ENCODE data around the gene NUTF2. TPM values are rescaled to one million over a fixed set of nuclear protein-coding genes. Genes with fewer than 3 reads are reported as not detected.

NUTF2 gene
- total RNA-seq, 1 experiment from 2014 or later, result 217 TPM

DNA sequence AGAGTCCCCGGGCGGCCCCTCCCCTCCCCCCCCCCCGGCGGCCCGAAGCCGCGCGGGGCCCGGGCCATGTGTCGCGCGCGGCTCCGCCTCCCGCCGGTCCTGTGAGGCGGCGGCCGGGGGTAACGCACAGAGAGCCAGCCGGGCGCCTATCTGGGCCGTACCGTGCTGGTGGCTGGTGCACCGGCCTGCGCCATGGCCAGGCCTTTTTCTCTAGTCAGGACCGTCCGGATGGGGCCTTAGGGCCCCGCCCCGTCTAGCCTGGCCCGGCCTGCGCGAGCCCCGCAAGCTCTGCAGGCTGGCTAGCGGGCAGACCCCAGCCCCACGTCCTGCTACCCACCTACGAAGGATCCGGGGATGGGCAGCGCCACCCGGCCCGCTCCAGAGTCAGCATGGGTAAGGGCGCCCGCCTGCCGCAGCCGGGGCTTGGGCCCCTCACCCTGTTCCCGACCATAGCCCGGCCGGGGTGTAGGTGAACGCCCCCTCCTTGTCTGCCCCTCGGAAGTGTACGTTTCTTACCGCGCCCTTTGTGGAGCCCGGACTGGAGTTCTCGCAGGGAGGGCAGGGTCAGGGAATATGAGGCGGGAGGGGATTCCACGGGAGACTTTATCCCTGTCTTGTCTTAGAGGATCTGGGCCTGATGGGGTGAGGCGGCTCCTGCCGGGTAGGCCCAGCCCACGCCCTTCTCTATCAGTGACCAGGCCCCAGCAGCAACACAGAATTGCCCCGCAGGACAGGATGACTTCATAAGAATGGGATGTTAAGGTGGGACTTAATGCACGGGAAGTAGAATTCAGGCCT lies 530 bp downstream of the NUTF2 start, which contains the start of gene CENPT:
Gene CENPT (minus strand): TSS at position 630 of the 798 bp plus-strand sequence. CDS start 13,834 bp downstream, outside the sequence.
- intact Hi-C loops (cut with micrococcal nuclease; ENCODE audit: unreplicated experiment), result no loop called here
- no peak for TF ChIP-seq EZH2 (IDR thresholded peaks at IDR 0.05; ENCODE audit: borderline replicate concordance, low read depth, low read length, poor library complexity, severe bottlenecking)
- TF ChIP-seq, protein P1, sequence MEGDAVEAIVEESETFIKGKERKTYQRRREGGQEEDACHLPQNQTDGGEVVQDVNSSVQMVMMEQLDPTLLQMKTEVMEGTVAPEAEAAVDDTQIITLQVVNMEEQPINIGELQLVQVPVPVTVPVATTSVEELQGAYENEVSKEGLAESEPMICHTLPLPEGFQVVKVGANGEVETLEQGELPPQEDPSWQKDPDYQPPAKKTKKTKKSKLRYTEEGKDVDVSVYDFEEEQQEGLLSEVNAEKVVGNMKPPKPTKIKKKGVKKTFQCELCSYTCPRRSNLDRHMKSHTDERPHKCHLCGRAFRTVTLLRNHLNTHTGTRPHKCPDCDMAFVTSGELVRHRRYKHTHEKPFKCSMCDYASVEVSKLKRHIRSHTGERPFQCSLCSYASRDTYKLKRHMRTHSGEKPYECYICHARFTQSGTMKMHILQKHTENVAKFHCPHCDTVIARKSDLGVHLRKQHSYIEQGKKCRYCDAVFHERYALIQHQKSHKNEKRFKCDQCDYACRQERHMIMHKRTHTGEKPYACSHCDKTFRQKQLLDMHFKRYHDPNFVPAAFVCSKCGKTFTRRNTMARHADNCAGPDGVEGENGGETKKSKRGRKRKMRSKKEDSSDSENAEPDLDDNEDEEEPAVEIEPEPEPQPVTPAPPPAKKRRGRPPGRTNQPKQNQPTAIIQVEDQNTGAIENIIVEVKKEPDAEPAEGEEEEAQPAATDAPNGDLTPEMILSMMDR (conservative IDR thresholded peaks at IDR 0.05; ENCODE audit: low read depth, low read length), result no peak
- no peaks in the 10 kb centered on the region for H3K36me3 ChIP-seq (ENCODE audit: insufficient read depth, low read length, poor library complexity, severe bottlenecking)
- peak within 1 kb of the TSS; percentile 96 for H3K27ac ChIP-seq (ENCODE audit: low read depth, low read length, poor library complexity, severe bottlenecking)
- H3K9me3 ChIP-seq (ENCODE audit: low read depth, low read length, poor library complexity, severe bottlenecking), result no peaks in the 10 kb centered on the region
- ChIA-PET POLR2A (ENCODE audit: low non-redundant PET) (no interaction called here), CTCF (no interaction called here)
- H3K4me1 ChIP-seq (ENCODE audit: insufficient read depth, low read length, poor library complexity, severe bottlenecking), result peaks cover 28% of the 10 kb centered on the region
- H3K4me3 ChIP-seq (ENCODE audit: low read depth, low read length, poor library complexity, severe bottlenecking), result peak within 1 kb of the TSS; percentile 92
- no TSS peak for BruUV-seq (replicated peaks)
- no peak for DNase-seq (ENCODE audit: low spot score)
- no peaks in the 10 kb centered on the region for H3K27me3 ChIP-seq (replicated peaks; ENCODE audit: insufficient read depth, low read depth, low read length, poor library complexity)

DNA sequence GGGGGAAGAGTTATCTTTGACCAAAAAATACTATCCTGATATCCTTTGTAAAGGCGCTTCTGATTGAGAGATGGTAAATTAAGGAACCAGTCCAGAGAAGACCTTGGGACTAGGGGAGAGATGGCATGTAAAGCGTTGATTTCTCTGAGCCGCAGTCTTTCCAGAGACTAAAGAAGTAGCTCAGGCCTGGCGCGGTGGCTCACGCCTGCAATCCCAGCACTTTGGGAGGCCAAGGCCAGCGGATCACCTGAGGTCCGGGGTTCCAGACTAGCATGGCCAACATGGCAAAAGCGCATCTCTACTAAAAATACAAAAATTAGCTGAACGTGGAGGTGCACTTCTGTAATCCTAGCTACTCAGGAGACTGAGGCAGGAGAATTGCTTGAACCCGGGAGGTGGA lies 1.4 kb downstream of the NUTF2 start:
- BruUV-seq (replicated peaks), result no TSS peak
- DNase-seq (ENCODE audit: low spot score), result no peak
- H3K4me3 ChIP-seq (ENCODE audit: low read depth, low read length, poor library complexity, severe bottlenecking), result peak overlapping the region; percentile 92
- TF ChIP-seq, protein P1 (conservative IDR thresholded peaks at IDR 0.05; ENCODE audit: low read depth, low read length), result no peak
- no peak for TF ChIP-seq EZH2 (IDR thresholded peaks at IDR 0.05; ENCODE audit: borderline replicate concordance, low read depth, low read length, poor library complexity, severe bottlenecking)
- CTCF ChIA-PET, result interaction anchor here (0.6 to 0.8 kb wide), 2 partner anchors 31 to 170 kb away, joined by 3 to 5 read pairs; no protein-coding TSS in a partner anchor
- H3K27ac ChIP-seq (ENCODE audit: low read depth, low read length, poor library complexity, severe bottlenecking), result peak overlapping the region; percentile 96
- no peaks in the 10 kb centered on the region for H3K9me3 ChIP-seq (ENCODE audit: low read depth, low read length, poor library complexity, severe bottlenecking)
- no peaks in the 10 kb centered on the region for H3K36me3 ChIP-seq (ENCODE audit: insufficient read depth, low read length, poor library complexity, severe bottlenecking)
- POLR2A ChIA-PET (ENCODE audit: low non-redundant PET), result no interaction called here
- intact Hi-C loops (cut with micrococcal nuclease; ENCODE audit: unreplicated experiment), result no loop called here
- peaks cover 28% of the 10 kb centered on the region for H3K4me1 ChIP-seq (ENCODE audit: insufficient read depth, low read length, poor library complexity, severe bottlenecking)
- H3K27me3 ChIP-seq (replicated peaks; ENCODE audit: insufficient read depth, low read depth, low read length, poor library complexity), result no peaks in the 10 kb centered on the region

DNA sequence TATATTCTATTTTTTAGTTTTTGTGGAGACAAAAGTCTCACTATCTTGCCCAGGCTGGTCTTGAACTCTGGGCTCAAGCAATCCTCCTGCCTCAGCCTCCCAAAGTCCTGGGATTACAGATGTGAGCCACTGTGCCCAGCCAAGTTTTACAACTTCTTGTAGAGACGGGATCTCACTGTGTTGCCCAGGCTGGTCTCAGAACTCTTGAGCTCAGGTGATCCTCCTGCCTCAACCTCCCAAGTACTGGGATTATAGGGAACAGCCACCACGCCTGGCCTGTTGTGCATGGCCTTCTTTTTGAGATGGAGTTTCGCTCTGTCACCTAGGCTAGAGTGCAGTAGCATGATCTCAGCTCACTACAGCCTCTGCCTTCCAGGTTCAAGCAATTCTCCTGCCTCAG lies 6.9 kb downstream of the NUTF2 start:
- H3K27ac ChIP-seq (ENCODE audit: low read depth, low read length, poor library complexity, severe bottlenecking), result no peak overlapping the region

More for the DNA sequence above, 6.9 kb downstream of the NUTF2 start:
- H3K9me3 ChIP-seq (ENCODE audit: low read depth, low read length, poor library complexity, severe bottlenecking), result no peaks in the 10 kb centered on the region
- ChIA-PET CTCF (no interaction called here), POLR2A (ENCODE audit: low non-redundant PET) (no interaction called here)
- H3K27me3 ChIP-seq (replicated peaks; ENCODE audit: insufficient read depth, low read depth, low read length, poor library complexity), result no peaks in the 10 kb centered on the region
- intact Hi-C loops (cut with micrococcal nuclease; ENCODE audit: unreplicated experiment), result no loop called here
- TF ChIP-seq, protein P1 (conservative IDR thresholded peaks at IDR 0.05; ENCODE audit: low read depth, low read length), result no peak
- H3K36me3 ChIP-seq (ENCODE audit: insufficient read depth, low read length, poor library complexity, severe bottlenecking), result no peaks in the 10 kb centered on the region
- DNase-seq (ENCODE audit: low spot score), result no peak
- BruUV-seq (replicated peaks), result no TSS peak
- no peak overlapping the region for H3K4me3 ChIP-seq (ENCODE audit: low read depth, low read length, poor library complexity, severe bottlenecking)
- no peaks in the 10 kb centered on the region for H3K4me1 ChIP-seq (ENCODE audit: insufficient read depth, low read length, poor library complexity, severe bottlenecking)
